ENCODE data around the gene DIAPH3. TPM values are rescaled to one million over a fixed set of nuclear protein-coding genes. Genes with fewer than 3 reads are reported as not detected.

Gene DIAPH3
- total RNA-seq, 2 donors from 2014 or later, result 0.83 to 2.6 TPM

GRCh38 chr13:59631271-59631670, 532.5 kb downstream of the DIAPH3 start:
- intact Hi-C loops (cut with DNase I), result no loop called here
- DNase-seq (ENCODE audit: low spot score), result no peak

GRCh38 chr13:59625111-59625510, 538.6 kb downstream of the DIAPH3 start:
- no peak for DNase-seq (ENCODE audit: low spot score)
- intact Hi-C loops (cut with DNase I), result no loop called here

- intact Hi-C loops (cut with DNase I), result no loop called here
Observed at GRCh38 chr13:59623206-59623915, 540.4 kb downstream of the DIAPH3 start.

GRCh38 chr13:59621773-59622172, 542.0 kb downstream of the DIAPH3 start:
- intact Hi-C loops (cut with DNase I), result no loop called here
- no peak for DNase-seq (ENCODE audit: low spot score)

More at GRCh38 chr13:59623206-59623915, 540.4 kb downstream of the DIAPH3 start:
- DNase-seq (ENCODE audit: low spot score), result no peak

Other genes with a start within 250 kb of the DIAPH3 start
- gene TDRD3, start 233.3 kb upstream of the DIAPH3 start, total RNA-seq, result 10 to 100 TPM; 31.9 to 32.3 TPM